ENCODE measurements around the gene ARHGEF26. TPM values are rescaled to one million over a fixed set of nuclear protein-coding genes. Genes with fewer than 3 reads are reported as not detected.

The ARHGEF26 gene
- total RNA-seq, 1 experiment from 2014 or later = not detected

- Histone ChIP-seq H2AFZ (ENCODE audit: low read length) (no peak overlapping the region), H3K4me1 (ENCODE audit: low read length) (no peaks in the 10 kb centered on the region), H3K4me3 (ENCODE audit: low read length) (no peak overlapping the region), H3K36me3 (ENCODE audit: insufficient read depth, low read length) (no peaks in the 10 kb centered on the region), H3K9me2 (replicated peaks; ENCODE audit: insufficient read depth, low read length) (no peaks in the 10 kb centered on the region), H4K20me1 (ENCODE audit: insufficient read depth, low read depth, low read length) (no peaks in the 10 kb centered on the region), H3K79me2 (ENCODE audit: low read length) (no peaks in the 10 kb centered on the region), H3K27me3 (ENCODE audit: low read length) (no peaks in the 10 kb centered on the region), H3K9me3 (ENCODE audit: low read length) (no peaks in the 10 kb centered on the region), H3K27ac (ENCODE audit: low read length) (no peak overlapping the region), H3K9ac (ENCODE audit: low read length) (no peak overlapping the region), H3K4me2 (ENCODE audit: low read depth, low read length, poor library complexity, severe bottlenecking) (no peak overlapping the region)
- DNase-seq = no peak
Observed at GRCh38 chr3:154137036-154137435, 15.8 kb downstream of the ARHGEF26 start.

GRCh38 chr3:154139996-154140436, 18.8 kb downstream of the ARHGEF26 start:
- H3K27me3 ChIP-seq (ENCODE audit: low read length) = no peaks in the 10 kb centered on the region
- H3K9me2 ChIP-seq (replicated peaks; ENCODE audit: insufficient read depth, low read length) = no peaks in the 10 kb centered on the region
- no peak overlapping the region for H2AFZ ChIP-seq (ENCODE audit: low read length)
- no peaks in the 10 kb centered on the region for H3K9me3 ChIP-seq (ENCODE audit: low read length)
- H3K36me3 ChIP-seq (ENCODE audit: insufficient read depth, low read length) = no peaks in the 10 kb centered on the region
- no peak overlapping the region for H3K27ac ChIP-seq (ENCODE audit: low read length)
- DNase-seq = no peak
- H3K4me2 ChIP-seq (ENCODE audit: low read depth, low read length, poor library complexity, severe bottlenecking) = no peak overlapping the region
- no peak overlapping the region for H3K4me3 ChIP-seq (ENCODE audit: low read length)
- no peaks in the 10 kb centered on the region for H3K79me2 ChIP-seq (ENCODE audit: low read length)
- H4K20me1 ChIP-seq (ENCODE audit: insufficient read depth, low read depth, low read length) = no peaks in the 10 kb centered on the region
- no peak overlapping the region for H3K9ac ChIP-seq (ENCODE audit: low read length)
- H3K4me1 ChIP-seq (ENCODE audit: low read length) = no peaks in the 10 kb centered on the region

- H3K4me2 ChIP-seq (ENCODE audit: low read depth, low read length, poor library complexity, severe bottlenecking) = no peak overlapping the region
- H3K9ac ChIP-seq (ENCODE audit: low read length) = no peak overlapping the region
- H3K79me2 ChIP-seq (ENCODE audit: low read length) = no peaks in the 10 kb centered on the region
- no peaks in the 10 kb centered on the region for H4K20me1 ChIP-seq (ENCODE audit: insufficient read depth, low read depth, low read length)
- H3K4me3 ChIP-seq (ENCODE audit: low read length) = no peak overlapping the region
- H2AFZ ChIP-seq (ENCODE audit: low read length) = no peak overlapping the region
- H3K4me1 ChIP-seq (ENCODE audit: low read length) = no peaks in the 10 kb centered on the region
- H3K9me2 ChIP-seq (replicated peaks; ENCODE audit: insufficient read depth, low read length) = no peaks in the 10 kb centered on the region
- no peaks in the 10 kb centered on the region for H3K36me3 ChIP-seq (ENCODE audit: insufficient read depth, low read length)
- H3K9me3 ChIP-seq (ENCODE audit: low read length) = no peaks in the 10 kb centered on the region
- H3K27ac ChIP-seq (ENCODE audit: low read length) = no peak overlapping the region
- DNase-seq = no peak
- no peaks in the 10 kb centered on the region for H3K27me3 ChIP-seq (ENCODE audit: low read length)
Observed at GRCh38 chr3:154142608-154143007, 21.4 kb downstream of the ARHGEF26 start.

- Histone ChIP-seq H3K27ac (ENCODE audit: low read length) (no peak overlapping the region), H3K36me3 (ENCODE audit: insufficient read depth, low read length) (no peaks in the 10 kb centered on the region), H3K4me2 (ENCODE audit: low read depth, low read length, poor library complexity, severe bottlenecking) (no peak overlapping the region), H3K9ac (ENCODE audit: low read length) (no peak overlapping the region), H2AFZ (ENCODE audit: low read length) (no peak overlapping the region), H3K79me2 (ENCODE audit: low read length) (no peaks in the 10 kb centered on the region), H3K4me3 (ENCODE audit: low read length) (no peak overlapping the region), H4K20me1 (ENCODE audit: insufficient read depth, low read depth, low read length) (no peaks in the 10 kb centered on the region), H3K9me3 (ENCODE audit: low read length) (no peaks in the 10 kb centered on the region), H3K4me1 (ENCODE audit: low read length) (no peaks in the 10 kb centered on the region), H3K9me2 (replicated peaks; ENCODE audit: insufficient read depth, low read length) (no peaks in the 10 kb centered on the region), H3K27me3 (ENCODE audit: low read length) (no peaks in the 10 kb centered on the region)
- DNase-seq = no peak
Observed at GRCh38 chr3:154143873-154144272, 22.7 kb downstream of the ARHGEF26 start.

- no peaks in the 10 kb centered on the region for H3K9me3 ChIP-seq (ENCODE audit: low read length)
- H3K4me1 ChIP-seq (ENCODE audit: low read length) = no peaks in the 10 kb centered on the region
- no peak overlapping the region for H3K27ac ChIP-seq (ENCODE audit: low read length)
- no peak overlapping the region for H3K4me3 ChIP-seq (ENCODE audit: low read length)
- no peak for DNase-seq
- H3K79me2 ChIP-seq (ENCODE audit: low read length) = no peaks in the 10 kb centered on the region
- H3K27me3 ChIP-seq (ENCODE audit: low read length) = no peaks in the 10 kb centered on the region
- H4K20me1 ChIP-seq (ENCODE audit: insufficient read depth, low read depth, low read length) = no peaks in the 10 kb centered on the region
- no peak overlapping the region for H2AFZ ChIP-seq (ENCODE audit: low read length)
- H3K36me3 ChIP-seq (ENCODE audit: insufficient read depth, low read length) = no peaks in the 10 kb centered on the region
- no peak overlapping the region for H3K9ac ChIP-seq (ENCODE audit: low read length)
- H3K4me2 ChIP-seq (ENCODE audit: low read depth, low read length, poor library complexity, severe bottlenecking) = no peak overlapping the region
- no peaks in the 10 kb centered on the region for H3K9me2 ChIP-seq (replicated peaks; ENCODE audit: insufficient read depth, low read length)
Observed at GRCh38 chr3:154144825-154145465, 23.8 kb downstream of the ARHGEF26 start.

- Histone ChIP-seq H3K79me2 (ENCODE audit: low read length) (no peaks in the 10 kb centered on the region), H3K4me3 (ENCODE audit: low read length) (no peak overlapping the region), H4K20me1 (ENCODE audit: insufficient read depth, low read depth, low read length) (no peaks in the 10 kb centered on the region), H3K27me3 (ENCODE audit: low read length) (no peaks in the 10 kb centered on the region), H3K9me2 (replicated peaks; ENCODE audit: insufficient read depth, low read length) (no peaks in the 10 kb centered on the region), H3K27ac (ENCODE audit: low read length) (no peak overlapping the region), H3K4me1 (ENCODE audit: low read length) (no peaks in the 10 kb centered on the region), H3K9me3 (ENCODE audit: low read length) (no peaks in the 10 kb centered on the region), H3K36me3 (ENCODE audit: insufficient read depth, low read length) (no peaks in the 10 kb centered on the region), H2AFZ (ENCODE audit: low read length) (no peak overlapping the region), H3K9ac (ENCODE audit: low read length) (no peak overlapping the region), H3K4me2 (ENCODE audit: low read depth, low read length, poor library complexity, severe bottlenecking) (no peak overlapping the region)
- no peak for DNase-seq
Observed at GRCh38 chr3:154148541-154148940, 27.4 kb downstream of the ARHGEF26 start.

GRCh38 chr3:154149286-154149685, 28.1 kb downstream of the ARHGEF26 start:
- Histone ChIP-seq H3K79me2 (ENCODE audit: low read length) (no peaks in the 10 kb centered on the region), H3K9me3 (ENCODE audit: low read length) (no peaks in the 10 kb centered on the region), H3K36me3 (ENCODE audit: insufficient read depth, low read length) (no peaks in the 10 kb centered on the region), H4K20me1 (ENCODE audit: insufficient read depth, low read depth, low read length) (no peaks in the 10 kb centered on the region), H3K4me2 (ENCODE audit: low read depth, low read length, poor library complexity, severe bottlenecking) (no peak overlapping the region), H3K27ac (ENCODE audit: low read length) (no peak overlapping the region), H3K9ac (ENCODE audit: low read length) (no peak overlapping the region), H2AFZ (ENCODE audit: low read length) (no peak overlapping the region), H3K4me1 (ENCODE audit: low read length) (no peaks in the 10 kb centered on the region), H3K4me3 (ENCODE audit: low read length) (no peak overlapping the region), H3K9me2 (replicated peaks; ENCODE audit: insufficient read depth, low read length) (no peaks in the 10 kb centered on the region), H3K27me3 (ENCODE audit: low read length) (no peaks in the 10 kb centered on the region)
- no peak for DNase-seq

GRCh38 chr3:154151969-154152368, 30.8 kb downstream of the ARHGEF26 start:
- no peaks in the 10 kb centered on the region for H4K20me1 ChIP-seq (ENCODE audit: insufficient read depth, low read depth, low read length)
- H2AFZ ChIP-seq (ENCODE audit: low read length) = no peak overlapping the region
- H3K36me3 ChIP-seq (ENCODE audit: insufficient read depth, low read length) = no peaks in the 10 kb centered on the region
- no peaks in the 10 kb centered on the region for H3K9me3 ChIP-seq (ENCODE audit: low read length)
- H3K9me2 ChIP-seq (replicated peaks; ENCODE audit: insufficient read depth, low read length) = no peaks in the 10 kb centered on the region
- no peaks in the 10 kb centered on the region for H3K4me1 ChIP-seq (ENCODE audit: low read length)
- no peaks in the 10 kb centered on the region for H3K27me3 ChIP-seq (ENCODE audit: low read length)
- no peak overlapping the region for H3K9ac ChIP-seq (ENCODE audit: low read length)
- no peak overlapping the region for H3K4me3 ChIP-seq (ENCODE audit: low read length)
- H3K4me2 ChIP-seq (ENCODE audit: low read depth, low read length, poor library complexity, severe bottlenecking) = no peak overlapping the region
- H3K79me2 ChIP-seq (ENCODE audit: low read length) = no peaks in the 10 kb centered on the region
- no peak for DNase-seq
- H3K27ac ChIP-seq (ENCODE audit: low read length) = no peak overlapping the region
